Measurements from ENCODE around the gene SUN5.
"Not testable (repeated sequence)": the region's sequence is repeated elsewhere in the genome, so short reads cannot be mapped to it uniquely, and the experiment has no call there.

SUN5 gene

DNA sequence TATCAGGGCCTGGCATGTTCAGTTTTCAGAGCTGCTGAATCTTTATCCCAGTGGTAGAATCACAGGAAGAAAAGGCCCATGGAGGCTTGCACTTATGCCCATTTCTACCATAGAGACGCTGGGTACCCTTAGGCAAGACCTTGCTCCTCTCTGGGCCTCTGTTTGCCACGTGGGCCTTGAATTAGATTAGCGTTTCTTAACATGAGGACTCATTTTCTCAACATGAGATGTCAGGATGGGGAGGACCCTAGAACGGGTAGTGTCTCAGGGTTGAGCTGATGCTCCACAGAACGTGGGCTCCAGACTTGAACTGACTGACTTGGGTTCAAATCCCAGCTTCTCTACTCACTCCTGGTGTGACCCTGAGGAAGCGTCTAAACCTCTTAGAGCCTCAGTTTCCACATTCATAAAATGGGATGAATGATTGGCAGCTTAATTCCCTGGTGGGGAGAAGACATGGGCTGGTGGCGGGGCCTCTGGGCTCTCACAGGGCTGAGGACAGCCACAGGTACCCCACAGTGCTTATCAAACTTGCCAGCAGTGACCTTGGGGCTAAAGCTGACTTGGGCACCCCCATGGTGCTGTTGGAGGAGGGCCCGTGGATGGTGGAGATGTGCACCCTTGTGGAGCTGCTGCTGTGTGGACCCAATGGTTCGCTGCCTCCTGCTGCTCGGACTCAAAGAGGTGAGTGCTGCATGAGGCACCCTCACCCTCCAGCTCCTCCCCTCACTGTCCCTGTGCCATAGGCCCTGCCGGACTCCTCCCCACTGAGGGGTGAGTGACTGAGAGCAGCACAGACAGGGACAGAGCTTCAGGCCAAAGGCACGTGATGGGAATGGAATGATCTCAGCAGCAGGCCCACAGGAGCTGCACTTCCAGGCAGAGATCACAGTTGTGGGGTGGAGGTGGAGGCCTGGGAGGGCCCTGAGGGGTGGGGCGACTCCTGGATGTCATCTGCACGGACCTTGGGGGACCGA lies 28.2 kb downstream of the SUN5 start:
- no peak for DNase-seq

DNA sequence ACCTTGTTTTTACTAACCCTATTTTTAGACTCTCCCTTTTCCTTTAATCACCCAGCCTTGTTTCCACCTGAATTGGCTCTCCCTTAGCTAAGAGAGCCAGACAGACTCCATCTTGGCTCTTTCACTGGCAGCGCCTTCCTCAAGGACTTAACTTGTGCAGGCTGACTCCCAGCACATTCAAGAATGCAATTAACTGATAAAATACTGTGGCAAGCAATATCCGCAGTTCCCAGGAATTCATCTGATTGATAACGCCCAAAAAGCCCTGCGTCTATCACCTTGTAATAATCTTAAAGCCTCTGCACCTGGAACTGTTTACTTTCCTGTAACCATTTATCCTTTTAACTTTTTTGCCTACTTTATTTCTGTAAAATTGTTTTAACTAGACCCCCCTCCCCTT lies 29.1 kb downstream of the SUN5 start:
- DNase-seq, result not testable (repeated sequence)

DNA sequence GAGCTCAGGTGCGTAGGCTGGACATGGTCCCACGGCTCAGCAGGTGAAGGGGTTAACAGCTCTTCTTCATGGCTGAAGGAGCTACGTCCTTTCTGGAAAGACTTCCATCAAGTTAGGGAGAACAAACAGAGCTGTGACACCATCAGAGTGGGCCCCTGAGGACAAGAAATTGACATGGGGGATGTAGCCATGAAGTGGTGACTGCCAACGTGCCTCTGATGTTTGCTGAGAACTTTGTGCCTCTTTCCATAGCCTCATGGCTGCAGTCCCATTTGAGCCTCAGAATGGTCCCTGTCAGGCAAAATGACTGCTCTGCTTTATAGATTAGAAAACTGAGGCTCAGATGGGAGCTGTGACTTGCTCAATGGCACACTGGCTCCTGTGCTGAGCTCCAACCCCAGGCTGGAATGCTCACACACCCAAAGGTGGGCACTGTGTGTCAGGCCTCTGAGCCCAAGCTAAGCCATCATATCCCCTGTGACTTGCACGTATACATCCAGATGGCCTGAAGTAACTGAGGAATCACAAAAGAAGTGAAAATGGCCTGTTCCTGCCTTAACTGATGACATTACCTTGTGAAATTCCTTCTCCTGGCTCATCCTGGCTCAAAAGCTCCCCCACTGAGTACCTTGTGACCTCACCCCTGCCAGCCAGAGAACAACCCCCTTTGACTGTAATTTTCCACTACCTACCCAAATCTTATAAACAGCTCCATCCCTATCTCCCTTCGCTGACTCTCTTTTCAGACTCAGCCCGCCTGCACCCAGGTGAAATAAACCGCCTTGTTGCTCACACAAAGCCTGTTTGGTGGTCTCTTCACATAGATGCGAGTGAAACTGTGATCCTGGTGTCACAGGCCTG lies 29.8 kb downstream of the SUN5 start:
- DNase-seq, result not testable (repeated sequence)

DNA sequence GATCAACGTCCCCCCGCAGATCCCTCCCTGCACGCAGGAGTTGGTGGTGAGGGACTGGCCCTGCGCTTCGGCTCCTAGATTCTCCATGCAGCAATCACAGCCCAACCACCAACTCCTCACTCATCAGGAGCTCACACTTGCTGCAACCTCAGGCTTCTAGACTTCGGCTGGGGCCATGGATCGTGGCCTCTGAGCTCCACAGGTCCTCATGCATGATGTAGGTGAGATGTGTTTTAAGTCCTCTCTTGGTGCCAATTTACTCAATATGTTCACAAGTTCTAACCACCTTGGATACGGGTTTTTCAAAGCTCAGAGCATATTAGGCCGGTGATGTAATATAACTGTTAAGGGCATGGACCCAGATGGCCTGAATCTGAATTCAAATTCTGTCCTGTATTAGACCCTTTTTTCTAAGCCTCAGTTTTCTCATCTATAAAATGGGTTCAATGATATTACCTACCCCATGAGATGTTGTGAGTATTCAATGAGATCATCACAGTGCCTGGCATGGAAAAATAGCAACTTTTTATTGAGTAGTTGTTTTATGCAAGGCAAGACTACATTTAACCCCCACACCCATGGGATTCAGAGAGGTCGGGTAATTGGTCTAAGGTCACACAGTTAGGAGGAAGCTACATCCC lies 31.0 kb downstream of the SUN5 start:
- no peak for DNase-seq

DNA sequence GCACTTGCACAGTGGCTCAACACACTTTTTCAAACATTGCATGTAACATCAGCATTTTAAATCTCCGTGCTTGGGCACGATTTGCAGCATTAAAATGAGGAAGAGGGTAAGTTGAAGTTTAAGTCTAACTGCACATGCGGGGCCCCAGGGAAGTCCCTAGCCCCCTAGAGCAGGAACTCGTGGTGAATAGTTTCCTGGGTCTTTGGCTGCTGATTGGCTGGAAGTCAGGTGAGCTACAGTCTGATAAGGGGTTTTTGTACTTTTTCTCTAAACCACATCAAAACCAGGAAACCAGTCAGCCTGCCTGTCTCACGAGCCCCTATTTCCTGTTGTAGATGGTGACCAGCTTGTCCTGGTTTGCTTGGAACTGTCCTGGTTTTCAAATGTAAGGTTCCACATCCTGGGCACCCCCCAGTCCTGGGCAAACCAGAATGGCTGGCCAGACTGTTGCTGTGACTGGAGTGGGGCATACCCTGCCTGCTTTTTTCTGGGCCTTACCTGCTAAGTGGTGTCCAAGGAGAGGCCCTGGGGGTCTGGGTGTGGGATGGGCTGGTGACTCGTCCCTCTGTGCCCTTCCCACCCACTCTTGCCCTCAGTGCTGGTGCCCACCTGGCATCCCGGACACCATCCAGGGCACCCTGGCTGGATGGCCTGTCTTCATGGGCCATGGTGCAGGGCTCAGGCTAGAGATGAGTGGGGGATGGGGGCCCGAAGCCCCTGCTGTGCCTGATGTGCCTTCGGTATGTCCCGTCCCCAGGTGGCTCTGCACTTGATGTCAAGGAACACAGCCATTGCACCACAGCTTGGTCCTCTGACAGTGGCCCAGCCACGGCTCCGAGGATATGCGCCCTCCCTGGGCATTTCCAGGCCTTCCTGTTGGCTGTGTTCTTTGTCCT lies 31.8 kb downstream of the SUN5 start:
- DNase-seq, result no peak

DNA sequence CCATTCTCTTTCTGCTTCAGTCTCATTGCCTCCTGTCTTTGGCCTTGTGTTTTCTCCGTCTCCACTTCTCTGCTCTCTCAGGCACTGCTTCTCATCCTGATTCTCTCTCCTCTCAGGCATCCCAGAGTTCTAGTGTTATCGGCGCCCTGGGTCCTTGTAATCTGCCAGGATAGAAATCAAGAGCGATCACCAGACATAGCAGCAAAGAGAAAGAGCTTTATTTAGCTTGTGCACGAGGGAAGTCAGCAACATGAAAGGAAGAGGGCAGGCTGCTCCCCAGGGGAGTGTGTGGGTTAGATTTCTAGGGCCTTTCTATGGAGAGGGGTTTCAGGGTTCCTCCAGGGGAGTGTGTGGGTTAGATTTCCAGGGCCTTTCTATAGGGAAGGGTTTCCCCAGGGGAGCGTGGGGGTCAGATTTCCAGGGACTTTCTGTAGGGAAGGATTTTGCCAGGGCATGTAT lies 32.5 kb downstream of the SUN5 start:
- DNase-seq, result no peak

DNA sequence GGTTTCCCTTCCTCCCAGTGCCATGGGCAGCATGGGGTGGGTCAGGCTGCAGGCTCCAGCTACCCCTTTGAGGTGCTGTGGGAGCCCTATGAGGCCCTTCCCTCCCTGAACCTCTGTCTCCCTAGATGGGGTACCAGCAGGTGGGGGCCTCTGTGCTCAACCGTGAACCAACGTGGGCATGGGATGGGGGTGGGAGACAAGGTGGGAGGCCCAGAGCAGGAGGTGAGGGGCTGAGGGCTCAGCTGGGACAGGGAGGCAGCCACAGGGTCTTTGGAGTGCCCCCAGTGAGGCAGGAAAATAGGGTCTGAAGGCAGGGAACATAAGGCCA lies 33.3 kb downstream of the SUN5 start:
- no peak for DNase-seq

DNA sequence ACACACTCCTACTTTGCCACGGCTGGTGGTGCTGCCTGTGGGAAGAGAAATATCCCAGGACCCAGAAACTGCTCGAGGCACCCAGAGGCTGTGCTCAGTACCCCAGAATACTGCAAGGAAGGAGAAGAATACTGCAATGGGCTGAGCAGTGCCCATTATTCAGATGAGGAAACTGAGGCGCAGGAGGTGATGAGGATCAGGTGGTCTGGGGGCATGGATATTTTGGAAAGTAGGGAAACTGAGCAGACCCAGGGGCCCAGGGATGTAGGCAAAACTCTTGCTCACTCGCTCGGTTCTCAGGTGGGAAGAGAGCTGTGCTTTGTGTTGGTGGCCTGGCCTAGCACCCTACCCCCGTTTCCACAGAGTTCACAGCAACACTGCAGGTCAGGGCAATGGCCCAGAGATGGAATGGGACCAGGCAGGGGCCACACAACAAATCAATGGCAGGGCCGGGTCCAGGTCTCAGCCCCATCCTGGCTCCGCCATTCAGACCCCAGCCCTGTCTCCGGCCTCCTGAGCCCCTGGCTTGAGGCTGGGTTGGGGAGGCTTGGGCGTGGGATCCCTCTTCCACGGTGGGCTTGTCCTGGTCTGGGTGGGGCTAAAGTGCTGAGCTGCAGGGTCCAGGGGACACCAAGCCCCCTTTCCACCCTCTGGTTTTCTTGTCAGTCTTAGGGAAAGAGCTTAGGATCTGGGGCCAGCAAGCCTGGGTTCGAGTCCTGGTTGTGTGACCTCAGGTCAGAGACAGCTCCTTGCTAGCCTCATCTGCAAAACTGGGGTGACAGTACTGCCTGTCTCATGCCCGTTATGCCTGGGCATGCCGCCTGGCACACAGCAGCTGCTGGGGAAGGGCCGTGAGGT lies 33.9 kb downstream of the SUN5 start:
- DNase-seq, result no peak

DNA sequence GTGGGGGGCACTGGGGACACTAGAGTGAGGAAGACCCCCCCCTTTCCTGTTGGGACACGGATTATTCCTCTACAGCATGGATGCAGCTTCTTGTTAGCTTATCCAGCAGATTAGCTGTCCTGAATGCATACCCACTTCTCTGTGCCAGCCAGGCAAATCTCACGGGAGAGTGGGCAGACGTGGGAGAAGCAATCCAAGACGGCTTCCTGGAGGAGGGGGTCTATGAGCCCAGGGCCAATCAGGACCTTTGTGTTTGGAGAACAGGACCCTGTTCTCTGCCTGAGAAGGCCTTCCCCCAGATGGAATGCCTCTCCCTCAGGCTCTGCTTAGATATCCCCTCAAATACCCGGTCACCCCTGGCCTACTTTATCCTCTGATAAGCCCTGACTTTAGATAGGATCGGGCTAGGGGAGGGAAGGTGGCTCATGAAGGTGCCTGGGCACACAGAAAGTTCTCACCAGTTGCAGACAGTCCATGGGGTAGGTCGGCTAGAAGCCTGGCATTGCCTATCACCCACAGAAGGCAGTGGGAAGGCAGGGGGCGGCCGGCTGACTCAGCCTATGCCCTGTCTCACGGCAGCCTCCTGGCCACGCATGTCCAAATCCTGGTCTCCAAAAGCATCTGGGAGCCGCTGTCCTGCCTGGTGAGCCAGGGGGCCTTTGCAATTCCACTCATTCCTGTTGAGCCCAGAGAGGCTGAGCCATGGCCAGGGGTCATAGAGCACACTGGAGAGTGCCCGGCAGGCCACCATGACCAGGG lies 34.7 kb downstream of the SUN5 start:
- no peak for DNase-seq

DNA sequence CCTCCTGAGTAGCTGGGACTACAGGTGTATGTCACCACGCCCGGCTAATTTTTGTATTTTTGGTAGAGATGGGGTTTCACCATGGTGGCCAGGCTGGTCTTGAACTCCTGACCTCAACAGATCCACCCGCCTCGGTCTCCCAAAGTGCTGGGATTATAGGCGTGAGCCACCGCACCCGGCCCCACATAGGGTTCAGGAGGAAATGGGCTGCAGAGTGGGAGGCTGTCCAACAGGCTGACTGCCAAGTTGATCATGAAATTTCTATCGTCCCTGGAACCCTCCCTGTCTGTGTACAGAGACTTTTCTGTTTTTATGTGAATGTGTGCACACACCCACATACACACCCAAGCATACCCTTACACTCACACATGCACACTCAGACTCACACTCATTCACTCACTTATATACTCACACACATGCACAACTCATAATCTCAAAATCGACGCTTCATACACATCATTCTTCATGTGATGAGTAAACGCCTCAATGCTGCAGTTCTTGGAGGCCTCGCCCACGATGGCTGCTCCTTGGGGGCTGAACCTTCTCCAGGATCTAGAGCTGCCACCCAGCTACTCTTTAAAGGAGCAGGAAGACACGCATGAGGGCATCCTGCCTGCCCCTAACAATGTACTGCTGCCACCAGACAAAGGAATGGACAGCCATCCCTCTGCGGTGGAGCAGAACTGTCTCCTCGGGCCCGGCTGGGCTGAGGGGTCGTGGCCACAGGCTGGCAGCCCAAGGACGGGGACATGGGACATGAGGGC lies 35.6 kb downstream of the SUN5 start:
- DNase-seq, result no peak

DNA sequence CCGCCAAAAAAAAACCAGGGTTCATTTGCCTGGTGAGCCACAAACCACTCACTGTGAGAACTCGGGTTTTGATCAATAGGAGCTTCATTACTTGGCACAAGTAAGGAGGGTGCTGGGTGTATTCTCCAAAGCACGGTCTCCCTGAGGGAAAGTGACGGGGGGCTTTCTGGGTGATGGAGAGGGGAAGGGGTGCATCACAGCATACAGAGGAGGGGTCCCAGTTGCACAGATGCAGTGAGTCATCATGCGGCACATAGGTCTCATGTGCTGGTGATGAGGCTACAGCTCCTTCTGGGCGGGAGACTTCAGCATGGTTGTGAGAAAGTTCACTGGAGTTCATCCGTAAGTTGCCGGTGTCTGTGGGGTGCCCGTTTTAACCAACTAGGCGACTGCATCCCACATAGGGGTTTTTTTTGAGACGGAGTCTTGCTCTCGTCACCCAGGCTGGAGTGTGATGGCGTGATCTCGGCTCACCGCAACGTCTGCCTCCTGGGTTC lies 36.2 kb downstream of the SUN5 start:
- DNase-seq, result no peak

DNA sequence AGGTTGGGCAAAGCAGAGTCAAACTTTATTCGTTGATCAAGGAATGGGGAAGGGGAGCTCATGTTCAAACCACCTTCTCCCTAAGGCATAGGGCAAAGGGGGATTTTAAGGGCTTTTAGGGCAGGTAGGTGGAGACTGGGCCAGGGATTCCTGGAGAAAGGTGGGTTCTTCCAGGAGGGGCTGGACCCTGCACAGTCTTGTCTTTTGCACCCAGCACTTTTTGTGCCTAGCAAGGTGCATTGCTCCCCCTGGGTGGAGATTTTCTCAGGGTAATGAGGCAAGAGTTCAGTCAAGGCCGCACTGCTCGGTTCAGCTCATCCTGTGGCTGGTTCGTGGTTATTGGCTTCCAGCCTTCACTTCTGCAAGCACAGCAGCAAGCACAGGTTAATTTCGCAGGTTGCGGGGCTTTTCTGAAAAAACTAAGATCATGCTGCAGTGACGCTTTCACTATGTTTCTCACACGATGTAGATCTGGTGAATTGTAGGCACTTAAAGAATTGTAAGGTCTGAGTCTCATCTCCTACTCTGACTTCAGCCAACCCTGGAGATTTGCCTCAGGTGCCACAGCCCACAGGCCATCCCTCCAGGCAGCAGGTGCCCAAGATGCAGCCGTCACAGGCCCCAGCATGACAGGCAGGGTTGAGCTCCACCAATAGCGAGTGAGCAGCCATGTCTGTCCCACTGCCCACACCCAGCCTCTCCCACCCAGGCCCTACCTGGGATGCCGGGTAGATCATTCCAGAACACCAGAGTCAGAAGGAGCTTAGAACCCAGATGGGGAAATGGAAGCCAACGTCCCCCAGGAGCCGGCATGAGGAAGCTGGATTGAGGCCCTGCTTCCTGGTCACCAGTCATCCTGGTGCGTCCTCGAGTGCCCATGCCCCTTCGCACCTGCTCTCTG lies 37.1 kb downstream of the SUN5 start:
- no peak for DNase-seq

DNA sequence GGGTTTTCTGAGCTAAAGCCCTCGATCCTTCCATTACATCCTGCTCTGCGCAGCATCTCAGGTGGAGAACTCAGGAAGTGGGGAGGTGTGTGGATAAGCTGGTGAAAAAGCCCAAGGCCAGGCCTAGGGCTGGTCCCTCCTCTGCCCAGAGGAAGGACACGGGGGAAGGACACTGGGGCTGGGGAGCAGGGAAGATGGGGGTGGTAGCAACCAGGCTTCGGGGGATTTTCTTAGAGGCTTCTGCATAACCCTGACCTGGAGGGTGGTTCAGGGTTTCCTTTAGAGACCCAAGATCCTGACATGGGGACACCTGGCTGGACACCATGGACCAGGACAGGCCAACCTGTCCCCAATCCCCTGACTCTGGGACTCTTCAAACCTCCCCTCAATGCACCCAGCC lies 37.9 kb downstream of the SUN5 start:
- DNase-seq, result no peak

DNA sequence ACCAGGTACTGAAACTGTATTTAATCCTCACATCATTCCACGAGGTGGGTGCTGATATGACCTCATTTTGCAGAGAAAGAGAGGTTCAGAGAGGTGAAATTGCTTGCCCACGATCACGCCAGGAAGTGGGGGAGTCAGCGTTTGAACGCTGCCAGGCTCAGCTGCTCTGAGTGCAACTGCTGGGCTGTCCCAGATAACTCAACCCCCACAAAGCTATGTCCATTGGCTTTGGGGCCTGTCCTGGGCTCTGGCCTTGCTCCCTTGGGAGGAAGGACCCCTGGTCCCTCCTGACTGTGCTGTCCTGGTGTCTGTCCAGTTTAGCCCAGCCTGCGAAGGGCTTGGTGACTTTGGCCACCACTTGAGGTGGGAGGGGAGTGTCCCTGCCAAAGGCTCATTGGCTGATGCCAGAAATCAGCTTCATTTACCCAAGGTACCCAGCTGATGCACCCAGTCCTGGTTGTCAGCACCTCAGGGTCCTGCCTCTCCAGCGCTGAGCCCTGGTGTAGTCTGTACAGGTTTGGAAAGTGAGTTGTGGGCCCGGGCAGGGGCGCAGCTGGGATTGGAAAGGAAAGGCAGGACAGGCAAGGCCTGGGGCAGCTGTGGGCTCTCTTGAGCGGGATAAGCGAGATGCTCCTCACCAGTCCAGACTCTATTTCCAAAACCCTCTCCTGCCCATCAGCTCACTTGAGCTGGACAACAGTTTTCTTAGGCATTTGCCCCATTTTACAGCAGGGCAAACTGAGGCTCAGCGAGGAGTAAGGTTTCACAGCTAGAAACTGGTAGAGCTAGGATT lies 38.5 kb downstream of the SUN5 start:
- DNase-seq, result no peak

DNA sequence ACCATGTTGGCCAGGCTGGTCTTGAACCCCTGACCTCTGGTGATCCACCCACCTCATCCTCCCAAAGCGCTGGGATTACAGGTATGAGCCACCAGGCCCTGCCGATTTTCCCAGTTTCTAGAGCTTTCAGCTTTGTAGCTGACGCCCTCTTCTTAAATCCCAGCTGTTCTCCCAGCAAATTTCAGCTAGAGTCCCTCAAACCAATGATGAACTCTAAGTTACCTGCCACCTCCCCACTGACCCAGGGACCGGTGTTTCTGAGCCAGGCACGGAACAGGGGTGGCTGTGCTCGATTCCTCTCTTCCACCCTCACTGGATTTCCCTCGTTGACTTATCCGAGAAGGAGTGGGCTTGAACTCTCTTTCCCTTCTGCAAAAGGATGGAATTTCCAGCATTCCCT lies 39.1 kb downstream of the SUN5 start:
- no peak for DNase-seq

DNA sequence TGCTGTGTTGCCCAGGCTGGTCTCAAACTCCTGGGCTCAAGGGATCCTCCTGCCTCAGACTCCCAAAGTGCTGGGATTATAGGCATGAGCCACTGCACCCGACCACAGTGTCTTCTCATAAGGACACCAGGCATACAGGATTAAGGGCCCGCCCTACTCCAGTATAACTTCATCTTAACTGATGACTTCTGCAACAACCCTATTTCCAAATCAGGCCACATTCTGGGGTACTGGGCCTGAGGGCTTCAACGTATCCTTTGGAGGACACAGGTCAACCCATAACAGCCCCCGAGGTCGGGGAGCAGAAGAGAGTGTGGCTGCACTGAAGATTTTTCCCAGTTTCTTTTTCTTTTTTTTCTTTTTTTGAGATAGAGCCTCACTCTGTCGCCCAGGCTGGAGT lies 39.7 kb downstream of the SUN5 start:
- DNase-seq, result no peak

DNA sequence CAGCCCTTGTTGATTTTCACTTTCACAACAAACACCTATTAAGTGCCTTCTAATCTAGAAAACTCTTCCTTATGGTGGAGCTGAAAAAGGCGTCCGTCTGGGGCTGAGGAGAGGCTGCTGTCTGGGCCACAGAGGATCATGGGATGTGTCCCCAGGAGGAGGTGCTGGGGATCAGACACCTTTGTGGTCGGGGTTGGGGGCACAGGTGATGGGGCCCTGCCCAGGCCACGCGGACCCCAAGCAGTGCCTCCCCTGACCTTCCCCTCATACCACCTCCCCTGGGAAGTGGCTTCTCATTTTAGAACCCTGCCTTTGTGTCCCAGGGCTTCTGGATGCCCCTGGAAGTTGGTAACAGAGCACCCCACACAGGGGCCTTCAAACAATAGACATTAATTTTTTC lies 41.1 kb downstream of the SUN5 start:
- no peak for DNase-seq

DNA sequence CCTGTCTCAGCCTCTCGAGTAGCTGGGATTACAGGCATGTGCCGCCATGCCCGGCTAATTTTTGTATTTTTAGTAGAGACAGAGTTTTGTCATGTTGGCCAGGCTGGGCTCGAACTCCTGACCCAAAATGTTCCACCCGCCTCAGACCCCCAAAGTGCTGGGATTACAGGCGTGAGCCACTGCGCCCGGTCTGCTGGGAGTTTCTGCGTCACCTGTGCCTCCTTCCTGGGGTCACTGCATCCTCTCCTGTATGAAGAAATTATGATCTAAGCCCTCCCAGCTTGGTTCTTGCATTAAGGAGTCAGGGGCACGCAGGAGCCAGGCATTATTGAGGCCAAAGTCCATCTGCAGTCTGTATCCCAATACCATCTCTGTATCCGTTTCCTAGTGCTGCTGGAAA lies 41.6 kb downstream of the SUN5 start:
- DNase-seq, result not testable (repeated sequence)
